MM.1S (cell line): Measurements from ENCODE around the gene CISD1.

ENCODE experiments used
- DNase-seq: peaks from one replicate; pipeline ENCODE4 v3.0.0-alpha.2; 2015
- H2AFZ ChIP-seq: fragments of 300-600 bp; sonication (generic); 2 replicates; pipeline ENCODE4 v1.6.0; 2016; ENCODE audit warnings: antibody characterized with exemption, low read length
- H3F3A ChIP-seq: fragments of 300-600 bp; sonication (generic); 2 replicates; pipeline ENCODE4 v1.6.1; 2016; ENCODE audit warnings: mild to moderate bottlenecking, antibody characterized with exemption, low read length, moderate library complexity, mixed read lengths; ENCODE audit not compliant: insufficient read depth
- H3K27ac ChIP-seq: fragments of 300-600 bp; sonication (generic); 2 replicates; pipeline ENCODE4 v1.5.1; 2016; ENCODE audit warnings: mild to moderate bottlenecking, low read length
- H3K27me3 ChIP-seq: fragments of 300-600 bp; sonication (generic); replicated peaks from 2 replicates; pipeline ENCODE4 v1.6.0; 2016; ENCODE audit warnings: low read length; ENCODE audit not compliant: insufficient read depth
- H3K36me3 ChIP-seq: fragments of 300-600 bp; sonication (generic); replicated peaks from 2 replicates; pipeline ENCODE4 v1.6.1; 2016; ENCODE audit warnings: mild to moderate bottlenecking, low read length, mixed read lengths; ENCODE audit not compliant: insufficient read depth
- H3K4me1 ChIP-seq: fragments of 300-600 bp; sonication (generic); 2 replicates; pipeline ENCODE4 v1.6.1; 2016; ENCODE audit warnings: low read length, mixed read lengths
- H3K4me2 ChIP-seq: fragments of 300-600 bp; sonication (generic); 2 replicates; pipeline ENCODE4 v1.6.0; 2016; ENCODE audit warnings: low read depth, low read length
- H3K4me3 ChIP-seq: fragments of 300-600 bp; sonication (generic); 2 replicates; pipeline ENCODE4 v1.5.1; 2016; ENCODE audit warnings: low read length, mixed read lengths
- H3K79me2 ChIP-seq: fragments of 300-600 bp; sonication (generic); 2 replicates; pipeline ENCODE4 v1.6.1; 2016; ENCODE audit warnings: mixed run types, low read length, mixed read lengths
- H3K9ac ChIP-seq: fragments of 300-600 bp; sonication (generic); 2 replicates; pipeline ENCODE4 v1.6.1; 2016; ENCODE audit warnings: low read length, mixed read lengths
- H3K9me2 ChIP-seq: fragments of 300-600 bp; sonication (generic); replicated peaks from 2 replicates; pipeline ENCODE4 v1.6.1; 2016; ENCODE audit warnings: mild to moderate bottlenecking, low read length, mixed read lengths; ENCODE audit not compliant: insufficient read depth
- H3K9me3 ChIP-seq: fragments of 300-600 bp; sonication (generic); replicated peaks from 2 replicates; pipeline ENCODE4 v1.6.1; 2016; ENCODE audit warnings: mild to moderate bottlenecking, low read length, mixed read lengths; ENCODE audit not compliant: insufficient read depth
- H4K20me1 ChIP-seq: fragments of 300-600 bp; sonication (generic); 2 replicates; pipeline ENCODE4 v1.6.1; 2016; ENCODE audit warnings: mild to moderate bottlenecking, low read length, moderate library complexity, mixed read lengths; ENCODE audit not compliant: insufficient read depth
- EZH2 ChIP-seq: fragments of 300-600 bp; sonication (generic); optimal IDR thresholded peaks from 2 replicates; pipeline ENCODE3; 2017; ENCODE audit warnings: low read depth, mild to moderate bottlenecking, antibody characterized with exemption, low read length, mixed read lengths
- EZH2phosphoT487 ChIP-seq: fragments of 300-600 bp; sonication (generic); IDR thresholded peaks from 2 replicates; pipeline ENCODE4 v1.6.1; 2018; ENCODE audit warnings: antibody characterized with exemption, low read length
- TF ChIP-seq, protein P1 (sequence below): fragments of 300-600 bp; sonication (generic); IDR thresholded peaks from 2 replicates; pipeline ENCODE4 v1.5.1; 2016; ENCODE audit warnings: antibody characterized with exemption, low read length, mixed read lengths

CISD1 gene

DNA sequence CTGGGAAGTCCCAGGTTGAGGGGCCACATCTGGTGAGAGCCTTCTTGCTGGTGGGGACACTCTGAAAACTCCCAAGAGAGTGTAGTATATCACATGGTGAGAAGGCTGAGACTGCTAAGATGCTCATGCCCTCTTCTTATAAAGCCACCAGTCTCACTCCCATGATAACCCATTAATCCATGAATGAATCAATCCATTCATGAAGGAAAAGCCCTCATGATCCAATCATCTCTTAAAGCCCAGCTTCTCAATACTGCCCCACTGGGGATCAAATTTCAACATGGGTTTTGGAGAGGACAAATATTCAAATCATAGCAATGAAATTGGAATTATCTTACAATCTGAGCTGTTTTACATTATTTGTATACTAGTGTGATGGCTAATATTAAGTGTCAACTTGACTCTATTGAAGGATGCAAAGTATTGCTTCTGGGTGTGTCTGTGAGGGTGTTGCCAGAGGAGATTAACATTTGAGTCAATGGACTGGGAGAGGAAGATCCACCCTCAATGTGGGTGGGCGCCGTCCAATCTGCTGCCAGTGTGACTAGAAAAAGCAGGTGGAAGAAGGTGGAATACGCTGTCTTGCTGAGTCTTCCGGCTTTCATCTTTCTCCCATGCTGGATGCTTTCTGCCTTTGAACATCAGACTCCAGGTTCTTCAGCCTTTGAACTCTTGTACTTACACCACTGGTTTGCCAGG, 51.5 kb downstream of the CISD1 start:
- Histone ChIP-seq H3K4me3 (no peak overlapping the region), H3F3A (no peaks in the 10 kb centered on the region), H2AFZ (no peak overlapping the region), H3K9ac (no peak overlapping the region), H3K79me2 (no peaks in the 10 kb centered on the region), H4K20me1 (no peaks in the 10 kb centered on the region), H3K27ac (no peak overlapping the region), H3K36me3 (no peaks in the 10 kb centered on the region), H3K9me2 (no peaks in the 10 kb centered on the region), H3K9me3 (no peaks in the 10 kb centered on the region), H3K4me1 (peaks cover 7% of the 10 kb centered on the region; the same call in 1 of the 2 replicates), H3K27me3 (no peaks in the 10 kb centered on the region), H3K4me2 (no peak overlapping the region)
- DNase-seq, result no peak
- TF ChIP-seq EZH2 (no peak), EZH2phosphoT487 (no peak)
- TF ChIP-seq, protein P1, sequence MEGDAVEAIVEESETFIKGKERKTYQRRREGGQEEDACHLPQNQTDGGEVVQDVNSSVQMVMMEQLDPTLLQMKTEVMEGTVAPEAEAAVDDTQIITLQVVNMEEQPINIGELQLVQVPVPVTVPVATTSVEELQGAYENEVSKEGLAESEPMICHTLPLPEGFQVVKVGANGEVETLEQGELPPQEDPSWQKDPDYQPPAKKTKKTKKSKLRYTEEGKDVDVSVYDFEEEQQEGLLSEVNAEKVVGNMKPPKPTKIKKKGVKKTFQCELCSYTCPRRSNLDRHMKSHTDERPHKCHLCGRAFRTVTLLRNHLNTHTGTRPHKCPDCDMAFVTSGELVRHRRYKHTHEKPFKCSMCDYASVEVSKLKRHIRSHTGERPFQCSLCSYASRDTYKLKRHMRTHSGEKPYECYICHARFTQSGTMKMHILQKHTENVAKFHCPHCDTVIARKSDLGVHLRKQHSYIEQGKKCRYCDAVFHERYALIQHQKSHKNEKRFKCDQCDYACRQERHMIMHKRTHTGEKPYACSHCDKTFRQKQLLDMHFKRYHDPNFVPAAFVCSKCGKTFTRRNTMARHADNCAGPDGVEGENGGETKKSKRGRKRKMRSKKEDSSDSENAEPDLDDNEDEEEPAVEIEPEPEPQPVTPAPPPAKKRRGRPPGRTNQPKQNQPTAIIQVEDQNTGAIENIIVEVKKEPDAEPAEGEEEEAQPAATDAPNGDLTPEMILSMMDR, result no peak

DNA sequence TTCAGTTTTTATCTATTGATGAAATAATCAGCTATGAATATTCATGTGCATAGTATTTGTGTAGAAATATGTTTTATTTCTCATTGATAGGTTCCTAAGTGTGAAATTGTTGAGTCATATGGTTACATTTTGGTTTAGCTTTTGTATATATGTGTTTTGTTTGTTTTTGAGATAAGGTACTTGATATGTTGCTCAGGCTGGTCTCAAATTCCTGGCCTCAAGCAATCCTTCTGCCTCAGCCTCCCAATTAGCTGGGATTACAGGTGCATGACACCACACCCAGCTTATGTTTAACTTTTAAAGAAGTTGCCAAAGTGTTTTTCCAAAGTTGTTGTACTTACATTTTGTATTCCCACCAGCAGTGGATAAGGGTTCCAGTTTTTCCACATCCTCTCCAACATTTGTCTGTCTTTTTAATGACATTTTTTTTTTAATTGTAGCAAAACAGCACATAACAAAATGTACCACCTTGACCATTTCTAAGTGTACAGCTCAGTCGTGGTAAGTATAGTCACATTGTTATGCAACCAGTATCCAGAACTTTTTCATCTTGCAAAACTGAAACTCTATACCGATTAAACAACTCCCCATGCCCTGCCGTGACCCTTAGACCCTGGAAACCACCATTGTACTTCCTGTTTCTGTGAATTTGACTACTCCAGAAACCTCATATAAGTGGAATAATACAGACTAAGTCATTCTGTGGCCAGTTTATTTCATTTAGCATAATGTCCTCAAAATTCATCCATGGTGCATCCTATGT, 53.3 kb downstream of the CISD1 start:
- no peak overlapping the region for H3K4me2 ChIP-seq
- H3K27me3 ChIP-seq, result no peaks in the 10 kb centered on the region
- TF ChIP-seq, protein P1, result no peak
- no peak for TF ChIP-seq EZH2phosphoT487
- TF ChIP-seq EZH2, result no peak
- H3K9ac ChIP-seq, result no peak overlapping the region
- H3K79me2 ChIP-seq, result no peaks in the 10 kb centered on the region
- no peaks in the 10 kb centered on the region for H3K9me3 ChIP-seq
- H3K27ac ChIP-seq, result no peak overlapping the region
- no peaks in the 10 kb centered on the region for H4K20me1 ChIP-seq
- no peaks in the 10 kb centered on the region for H3K36me3 ChIP-seq
- peaks cover 7% of the 10 kb centered on the region; the same call in 1 of the 2 replicates for H3K4me1 ChIP-seq
- DNase-seq, result peak; percentile 39
- no peaks in the 10 kb centered on the region for H3F3A ChIP-seq
- H2AFZ ChIP-seq, result no peak overlapping the region
- H3K9me2 ChIP-seq, result no peaks in the 10 kb centered on the region
- H3K4me3 ChIP-seq, result no peak overlapping the region

DNA sequence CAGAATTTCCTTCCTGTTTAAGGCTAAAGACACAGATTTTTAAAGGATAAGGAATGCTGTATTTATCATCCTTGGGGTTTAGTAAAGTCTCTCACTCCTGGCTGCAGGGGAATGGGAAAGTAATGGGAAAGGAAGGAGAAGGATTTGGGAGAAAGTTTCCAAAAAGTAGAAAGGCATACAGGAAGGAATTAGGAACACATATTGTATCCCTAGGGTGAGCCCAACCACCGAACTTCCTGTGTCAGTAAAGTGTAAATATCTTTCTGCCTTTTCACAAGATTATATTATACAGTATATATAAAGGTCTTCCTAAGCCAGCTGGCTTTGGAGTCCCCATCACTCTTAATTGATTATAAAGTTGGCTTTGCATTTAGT, 53.9 kb downstream of the CISD1 start:
- Histone ChIP-seq H3K4me3 (no peak overlapping the region), H4K20me1 (no peaks in the 10 kb centered on the region), H3K9me2 (no peaks in the 10 kb centered on the region), H3K4me1 (peaks cover 7% of the 10 kb centered on the region; the same call in 1 of the 2 replicates), H3K4me2 (no peak overlapping the region), H2AFZ (no peak overlapping the region), H3K79me2 (no peaks in the 10 kb centered on the region), H3K9me3 (no peaks in the 10 kb centered on the region), H3K9ac (no peak overlapping the region), H3K27ac (no peak overlapping the region), H3K36me3 (no peaks in the 10 kb centered on the region), H3K27me3 (no peaks in the 10 kb centered on the region), H3F3A (no peaks in the 10 kb centered on the region)
- no peak for TF ChIP-seq EZH2
- no peak for TF ChIP-seq EZH2phosphoT487
- TF ChIP-seq, protein P1, result no peak
- no peak for DNase-seq
